GM19238 (cell line): Measurements from ENCODE around the gene SAG.

Source experiments
- DNase-seq: peaks from one replicate; pipeline ENCODE4 v3.0.0; 2011; ENCODE audit warnings: low spot score; ENCODE audit not compliant: insufficient read length

The SAG gene

DNA sequence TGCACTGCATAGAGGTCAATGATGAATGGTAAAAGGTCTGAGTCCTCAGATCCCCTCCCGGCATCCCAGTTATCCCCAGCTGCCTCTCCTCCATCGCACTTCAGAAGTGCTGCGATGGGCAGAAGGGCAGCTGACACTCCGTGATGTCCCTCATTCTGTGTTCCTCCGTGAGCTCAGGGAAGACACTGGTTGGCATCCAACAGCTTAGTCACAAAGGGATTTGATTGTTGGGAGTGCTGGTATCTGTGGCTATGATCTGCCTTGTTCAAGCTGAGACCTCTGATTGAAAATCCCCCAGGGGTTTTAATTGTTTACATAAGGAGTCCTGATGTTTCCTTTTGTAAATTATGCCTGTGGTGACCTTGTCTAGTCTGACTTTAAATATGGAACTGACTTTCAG lies 19.0 kb upstream of the SAG start:
- DNase-seq = no peak

GRCh38 chr2:233289648-233290047 lies 18.0 kb upstream of the SAG start:
- no peak for DNase-seq

GRCh38 chr2:233290051-233290845 lies 17.4 kb upstream of the SAG start:
- DNase-seq = no peak

DNA sequence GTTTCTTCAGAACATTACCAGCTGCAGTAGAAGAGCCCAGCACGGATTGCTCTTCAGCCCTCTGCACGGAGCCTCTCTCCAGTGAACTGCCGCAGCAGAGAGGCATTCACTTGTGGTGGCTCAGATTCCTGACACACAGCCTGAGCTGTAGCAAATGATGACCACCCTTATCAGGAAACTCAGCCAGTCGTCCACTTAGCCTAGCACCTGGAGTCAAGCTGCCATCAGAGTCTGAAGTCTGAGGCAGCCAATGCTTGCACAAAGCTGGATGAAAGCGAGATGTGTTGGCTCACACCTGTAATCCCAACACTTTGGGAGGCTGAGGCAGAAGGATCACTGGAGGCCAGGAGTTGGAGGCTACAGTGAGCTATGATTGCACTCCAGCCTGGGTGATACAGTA lies 11.7 kb upstream of the SAG start:
- DNase-seq = no peak

DNA sequence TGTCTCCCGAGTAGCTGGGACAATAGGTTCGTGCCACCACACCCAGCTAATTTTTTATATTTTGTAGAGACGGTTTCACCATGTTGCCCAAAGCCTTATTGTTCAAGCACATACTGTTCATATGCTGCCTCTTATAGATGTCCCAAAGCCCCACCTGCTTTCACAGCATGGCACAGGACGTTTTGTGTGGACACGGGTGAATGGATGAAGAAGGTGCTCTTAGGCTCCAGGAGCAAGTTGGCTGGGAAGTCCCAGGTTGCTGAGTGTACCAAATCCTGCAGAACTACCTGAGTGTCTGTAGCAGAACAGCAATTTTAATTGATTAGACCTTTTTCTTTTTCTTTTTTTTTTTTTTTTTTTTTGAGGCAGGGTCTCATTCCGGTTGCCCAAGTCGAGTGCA lies 10.5 kb upstream of the SAG start:
- no peak for DNase-seq

- no peak for DNase-seq
Observed at GRCh38 chr2:233300401-233300800, 7.2 kb upstream of the SAG start.

DNA sequence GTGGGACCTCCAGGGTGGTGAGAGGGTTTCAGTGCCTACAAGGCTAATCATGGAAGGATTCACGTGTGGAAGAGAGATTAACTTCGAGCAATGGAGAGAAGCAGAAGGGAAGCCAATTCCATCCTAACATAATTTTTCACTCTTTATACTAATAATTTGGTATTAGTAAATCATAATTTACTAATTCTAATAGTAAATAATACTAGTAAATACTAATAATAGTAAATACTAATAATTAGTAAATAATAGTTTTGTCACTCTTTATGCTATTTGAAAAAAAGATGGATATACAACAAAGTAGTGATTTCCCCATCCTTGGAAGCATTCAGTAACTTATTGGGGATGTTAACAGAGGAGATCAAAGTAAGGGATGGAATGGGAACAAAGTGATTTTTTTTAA lies 6.4 kb upstream of the SAG start:
- DNase-seq = no peak

- DNase-seq = no peak
Observed at GRCh38 chr2:233301811-233302210, 5.8 kb upstream of the SAG start.

- no peak for DNase-seq
Observed at GRCh38 chr2:233303252-233303651, 4.4 kb upstream of the SAG start.

- DNase-seq = no peak
Observed at GRCh38 chr2:233311241-233311926, 3.8 kb downstream of the SAG start.

DNA sequence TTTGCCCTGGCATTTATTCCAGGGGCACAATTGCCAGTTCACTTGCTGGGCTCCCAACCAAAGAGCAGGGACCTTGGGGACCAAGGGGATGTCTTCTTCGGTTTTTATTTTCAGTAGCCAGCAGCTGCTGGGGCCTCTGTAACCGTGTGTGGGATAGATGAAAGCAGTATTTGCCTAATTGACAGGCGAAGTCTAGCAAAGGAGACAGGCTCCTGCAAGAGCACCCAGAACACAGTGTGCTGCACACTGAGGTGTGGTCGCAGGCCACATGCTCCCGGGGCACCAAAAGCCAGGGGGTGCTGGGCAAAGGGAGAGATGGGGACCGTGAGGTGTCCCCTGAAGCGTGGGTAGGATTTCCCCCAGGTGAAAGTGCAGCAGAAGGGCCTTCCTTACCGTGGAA lies 5.3 kb downstream of the SAG start:
- DNase-seq = no peak

- no peak for DNase-seq
Observed at GRCh38 chr2:233314180-233314925, 6.7 kb downstream of the SAG start.

- DNase-seq = no peak
Observed at GRCh38 chr2:233317196-233317943, 9.8 kb downstream of the SAG start.

- DNase-seq = no peak
Observed at GRCh38 chr2:233319256-233319655, 11.6 kb downstream of the SAG start.

- DNase-seq = no peak
Observed at GRCh38 chr2:233320470-233320869, 12.9 kb downstream of the SAG start.

- DNase-seq = no peak
Observed at GRCh38 chr2:233321166-233321565, 13.6 kb downstream of the SAG start.

DNA sequence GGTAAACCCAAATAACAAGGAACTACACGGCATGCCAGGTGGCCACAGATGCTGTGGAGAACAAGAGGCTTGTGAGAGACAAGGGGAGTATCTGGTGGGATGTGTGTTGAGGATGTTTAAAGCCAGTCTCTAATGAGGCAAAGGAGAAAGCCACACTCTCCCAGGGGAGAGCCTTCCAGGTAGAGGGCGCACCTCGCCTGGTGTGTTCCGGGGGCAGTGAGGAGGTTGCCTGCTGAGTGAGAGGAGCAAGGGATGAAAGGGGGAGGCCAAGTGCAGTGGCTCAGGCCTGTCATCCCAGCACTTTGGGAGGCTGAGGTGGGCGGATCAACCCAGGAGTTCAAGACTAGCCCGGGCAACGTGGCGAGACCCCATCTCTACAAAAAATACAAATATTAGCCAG lies 16.2 kb downstream of the SAG start:
- no peak for DNase-seq

DNA sequence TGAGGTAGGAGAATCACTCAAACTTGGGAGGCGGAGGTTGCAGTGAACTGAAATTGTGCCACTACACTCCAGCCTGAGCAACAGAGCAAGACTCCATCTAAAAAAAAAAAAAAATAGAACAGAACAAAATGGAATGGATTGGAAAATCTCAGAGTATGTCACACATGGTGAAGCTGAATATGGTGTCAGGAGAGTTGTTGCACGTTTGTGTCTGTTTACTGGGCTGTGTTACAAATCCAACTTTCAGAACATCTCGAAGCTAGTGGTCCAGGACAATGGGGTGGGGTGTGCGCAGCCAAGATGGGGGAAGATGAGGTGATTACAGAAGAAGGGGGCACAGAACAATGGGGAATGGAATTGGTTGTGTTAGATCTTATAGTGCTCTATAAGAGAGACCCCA lies 17.6 kb downstream of the SAG start:
- no peak for DNase-seq

GRCh38 chr2:233325814-233326213 lies 18.2 kb downstream of the SAG start:
- DNase-seq = no peak

- no peak for DNase-seq
Observed at GRCh38 chr2:233326500-233326899, 18.9 kb downstream of the SAG start.

DNA sequence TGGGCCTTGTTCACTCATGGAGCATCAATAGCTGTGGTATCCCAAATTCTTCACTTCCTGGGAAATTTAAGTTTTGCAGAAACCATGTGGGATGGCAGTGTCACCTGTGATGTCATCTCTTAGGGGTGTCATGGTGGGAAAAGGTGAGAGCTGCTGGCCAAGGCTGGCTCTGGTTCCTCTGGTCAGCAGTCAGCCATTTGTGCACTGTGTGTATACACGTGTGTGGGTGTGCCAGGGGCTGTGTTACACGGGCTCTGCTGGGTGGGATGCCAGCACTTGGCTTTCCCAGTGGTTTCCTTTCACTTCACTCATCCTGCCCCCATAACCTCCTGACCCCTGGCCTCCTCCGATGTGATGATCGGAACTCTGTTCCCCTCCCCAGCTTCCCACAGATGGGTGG lies 21.3 kb downstream of the SAG start:
- DNase-seq = no peak
